PC-9 (cell line): Measurements from ENCODE around the gene ENPP3.

ENCODE experiments used
- EZH2 ChIP-seq: fragments of 200-600 bp; sonication (generic); IDR thresholded peaks from 2 replicates; pipeline ENCODE4 v1.8.0; 2017; ENCODE audit warnings: antibody characterized with exemption, low read depth
- TF ChIP-seq, protein P1 (sequence below): fragments of 200-600 bp; sonication (generic); conservative IDR thresholded peaks from 2 replicates; pipeline ENCODE4 v1.6.1; 2017; ENCODE audit warnings: mixed run types, antibody characterized with exemption, mild to moderate bottlenecking, moderate library complexity

GRCh38 chr6:131692589-131692988 is 55.5 kb downstream of the ENPP3 start:
- TF ChIP-seq, protein P1, sequence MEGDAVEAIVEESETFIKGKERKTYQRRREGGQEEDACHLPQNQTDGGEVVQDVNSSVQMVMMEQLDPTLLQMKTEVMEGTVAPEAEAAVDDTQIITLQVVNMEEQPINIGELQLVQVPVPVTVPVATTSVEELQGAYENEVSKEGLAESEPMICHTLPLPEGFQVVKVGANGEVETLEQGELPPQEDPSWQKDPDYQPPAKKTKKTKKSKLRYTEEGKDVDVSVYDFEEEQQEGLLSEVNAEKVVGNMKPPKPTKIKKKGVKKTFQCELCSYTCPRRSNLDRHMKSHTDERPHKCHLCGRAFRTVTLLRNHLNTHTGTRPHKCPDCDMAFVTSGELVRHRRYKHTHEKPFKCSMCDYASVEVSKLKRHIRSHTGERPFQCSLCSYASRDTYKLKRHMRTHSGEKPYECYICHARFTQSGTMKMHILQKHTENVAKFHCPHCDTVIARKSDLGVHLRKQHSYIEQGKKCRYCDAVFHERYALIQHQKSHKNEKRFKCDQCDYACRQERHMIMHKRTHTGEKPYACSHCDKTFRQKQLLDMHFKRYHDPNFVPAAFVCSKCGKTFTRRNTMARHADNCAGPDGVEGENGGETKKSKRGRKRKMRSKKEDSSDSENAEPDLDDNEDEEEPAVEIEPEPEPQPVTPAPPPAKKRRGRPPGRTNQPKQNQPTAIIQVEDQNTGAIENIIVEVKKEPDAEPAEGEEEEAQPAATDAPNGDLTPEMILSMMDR: no peak
- no peak for TF ChIP-seq EZH2
